A673 (cell line): ENCODE data around the gene MEF2C.

Experiments used
- CTCF ChIP-seq: fragments of 300-800, 200-600 bp; sonication (generic); conservative IDR thresholded peaks from 2 replicates; pipeline ENCODE4 v1.5.1; 2017; ENCODE audit warnings: low read depth, mild to moderate bottlenecking, antibody characterized with exemption, low read length, moderate library complexity, mixed read lengths
- EZH2 ChIP-seq: fragments of 200-600 bp; sonication (generic); IDR thresholded peaks from 2 replicates; pipeline ENCODE4 v1.6.1; 2017; ENCODE audit warnings: borderline replicate concordance, low read depth, mild to moderate bottlenecking, mixed read lengths, antibody characterized with exemption, low read length; ENCODE audit not compliant: poor library complexity, severe bottlenecking

- TF ChIP-seq CTCF = no peak
- TF ChIP-seq EZH2 = no peak
These were observed 157.5 kb downstream of the MEF2C start for GRCh38 chr5:88725454-88725853.
